ENCODE measurements around the gene GRHPR.

Gene GRHPR

DNA sequence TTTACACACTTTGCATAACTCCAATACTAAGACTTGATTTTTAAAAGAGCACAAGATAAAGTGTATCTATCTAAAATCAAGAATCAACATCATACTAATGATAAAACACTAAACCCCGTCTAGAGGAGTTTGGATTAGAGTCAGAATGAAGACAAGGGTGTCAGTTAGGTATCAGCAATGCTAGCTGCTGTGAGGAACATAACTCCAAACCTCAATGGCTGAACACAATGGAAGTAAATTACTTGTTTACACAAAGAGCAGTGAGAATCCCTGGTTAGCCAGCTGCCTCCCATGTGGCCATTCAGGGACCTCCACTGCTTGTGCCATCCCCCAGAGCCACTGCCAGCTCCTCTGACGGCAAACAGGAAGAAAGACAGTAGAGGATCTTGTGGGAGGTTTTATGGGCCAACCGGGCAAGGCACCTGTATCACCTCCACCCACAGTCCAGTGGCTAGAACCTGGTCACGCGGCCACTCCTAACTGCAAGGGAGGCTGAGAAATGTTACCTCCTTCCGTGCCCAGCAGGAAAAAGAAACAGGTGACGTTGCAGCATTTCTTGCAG, 24.0 kb upstream of the GRHPR start:
- DNase-seq (ENCODE audit: low read depth in 1 of 2, low spot score in 1 of 2) = no peak

DNA sequence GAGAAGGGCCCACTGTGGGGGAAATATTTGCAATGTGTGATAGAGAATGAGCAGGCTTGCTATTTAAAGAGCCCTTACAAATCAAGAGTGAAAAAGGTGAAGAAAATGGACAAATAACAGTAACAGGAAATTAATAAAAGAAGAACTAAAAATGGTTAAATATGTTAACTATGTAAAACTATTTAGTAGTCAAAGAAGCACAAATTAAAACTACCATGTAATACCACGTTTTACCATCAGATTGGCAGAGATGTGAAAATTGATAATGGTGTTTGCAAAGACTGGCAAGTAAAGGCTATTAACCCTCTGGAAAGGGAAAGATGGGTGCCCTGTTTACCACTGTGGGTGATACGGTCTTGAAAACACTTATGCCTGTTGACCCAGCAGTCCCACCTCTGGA, 23.2 kb upstream of the GRHPR start:
- DNase-seq (ENCODE audit: low read depth in 1 of 2, low spot score in 1 of 2) = no peak

DNA sequence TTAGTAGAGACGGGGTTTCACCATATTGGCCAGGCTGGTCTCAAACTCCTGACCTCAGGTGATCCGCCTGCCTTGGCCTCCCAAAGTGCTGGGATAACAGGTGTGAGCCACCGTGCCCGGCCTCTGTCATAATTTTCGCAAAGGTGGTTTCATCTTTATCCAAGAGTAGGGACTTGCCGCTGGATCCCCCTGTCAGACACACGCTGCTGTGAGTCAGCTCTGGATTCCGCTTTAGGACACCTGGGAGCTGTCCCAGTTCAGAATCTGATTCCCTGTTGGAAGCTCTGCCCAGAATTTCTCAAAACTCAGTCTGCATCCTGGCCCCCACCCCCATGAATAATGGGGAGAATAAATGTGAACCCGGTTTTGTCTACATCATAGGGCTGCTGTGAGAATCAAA, 17.9 kb upstream of the GRHPR start:
- DNase-seq (ENCODE audit: low read depth in 1 of 2, low spot score in 1 of 2) = no peak

DNA sequence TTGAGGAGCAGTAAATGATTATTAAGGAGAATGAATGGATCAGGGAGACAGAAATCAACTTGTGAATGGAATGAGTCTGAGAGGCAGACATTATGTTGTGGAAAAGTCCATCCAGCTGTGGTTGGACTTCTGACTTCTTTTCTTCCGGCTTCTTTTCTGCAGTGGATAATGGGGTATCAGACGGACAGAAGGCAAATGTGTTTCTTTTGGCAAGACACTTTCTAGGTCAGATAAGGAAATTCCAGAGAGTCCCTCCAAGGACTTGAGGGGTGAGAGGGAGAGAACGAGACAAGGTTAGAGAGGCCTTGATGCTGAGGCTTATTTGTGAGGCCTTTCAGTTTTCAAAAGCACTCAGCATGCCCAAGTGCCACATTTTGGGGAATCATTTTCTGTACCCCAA, 17.1 kb upstream of the GRHPR start:
- no peak for DNase-seq (ENCODE audit: low read depth in 1 of 2, low spot score in 1 of 2)

DNA sequence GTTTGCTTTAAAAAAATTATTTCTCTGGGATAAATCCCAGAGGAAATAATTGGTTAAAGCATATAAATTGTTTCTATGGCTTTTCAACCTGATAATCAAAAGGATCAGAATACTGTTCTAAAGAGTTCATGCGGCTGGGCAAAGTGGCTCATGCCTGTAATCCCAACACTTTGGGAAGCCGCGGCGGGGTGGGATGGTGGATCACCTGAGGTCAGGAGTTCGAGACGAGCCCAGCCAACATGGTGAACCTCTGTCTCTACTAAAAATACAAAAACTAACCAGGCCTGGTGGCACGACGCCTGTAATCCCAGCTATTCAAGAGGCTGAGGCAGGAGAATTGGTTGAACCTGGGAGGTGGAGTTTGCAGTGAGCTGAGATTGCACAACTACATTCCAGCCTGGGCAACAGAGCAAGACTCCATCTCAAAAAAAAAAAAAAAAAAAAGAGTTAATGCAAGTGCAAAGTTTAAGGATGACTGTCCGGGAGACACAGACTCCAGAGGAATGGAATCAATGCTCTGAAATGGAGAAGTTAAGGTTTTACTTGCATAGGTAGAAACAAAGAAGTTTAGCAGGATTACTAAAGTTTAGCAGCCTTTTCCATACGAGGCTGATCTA, 16.6 kb upstream of the GRHPR start:
- no peak for DNase-seq (ENCODE audit: low read depth in 1 of 2, low spot score in 1 of 2)

DNA sequence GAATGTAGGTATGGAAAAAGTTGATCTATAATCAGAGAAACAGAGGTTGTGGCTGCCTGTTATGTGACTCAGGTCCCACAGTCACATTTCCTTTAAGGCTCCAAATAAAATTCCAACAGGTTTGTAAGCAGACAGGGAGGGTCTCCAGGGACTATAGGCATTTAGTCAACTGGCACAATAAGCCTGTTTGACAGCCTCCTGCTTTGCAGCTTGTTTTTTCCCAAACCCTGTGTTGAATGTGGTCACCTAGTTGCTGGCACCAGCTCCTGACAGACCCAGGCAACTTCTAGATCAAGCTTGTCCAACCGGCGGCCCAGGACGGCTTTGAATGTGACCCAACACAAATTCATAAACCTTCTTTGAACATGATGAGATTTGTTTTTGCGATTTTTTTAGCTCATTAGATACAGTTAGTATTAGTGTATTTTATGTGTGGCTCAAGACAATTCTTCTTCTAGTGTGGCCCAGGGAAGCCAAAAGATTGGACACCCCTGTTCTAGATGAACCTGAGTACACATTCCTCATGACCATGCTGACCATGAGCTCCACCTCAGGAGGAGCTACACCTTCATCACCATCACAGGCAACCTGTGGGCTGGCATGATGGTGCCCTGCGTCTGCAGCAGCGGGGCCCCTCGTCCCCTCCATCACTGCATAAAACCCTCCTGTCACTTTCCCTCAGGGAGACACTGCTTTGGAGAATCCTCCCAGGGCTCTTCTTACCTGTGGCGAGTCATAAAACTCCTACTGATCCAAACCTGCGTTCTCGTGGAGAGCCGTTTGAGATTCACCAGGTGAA, 15.7 kb upstream of the GRHPR start:
- no peak for DNase-seq (ENCODE audit: low read depth in 1 of 2, low spot score in 1 of 2)

DNA sequence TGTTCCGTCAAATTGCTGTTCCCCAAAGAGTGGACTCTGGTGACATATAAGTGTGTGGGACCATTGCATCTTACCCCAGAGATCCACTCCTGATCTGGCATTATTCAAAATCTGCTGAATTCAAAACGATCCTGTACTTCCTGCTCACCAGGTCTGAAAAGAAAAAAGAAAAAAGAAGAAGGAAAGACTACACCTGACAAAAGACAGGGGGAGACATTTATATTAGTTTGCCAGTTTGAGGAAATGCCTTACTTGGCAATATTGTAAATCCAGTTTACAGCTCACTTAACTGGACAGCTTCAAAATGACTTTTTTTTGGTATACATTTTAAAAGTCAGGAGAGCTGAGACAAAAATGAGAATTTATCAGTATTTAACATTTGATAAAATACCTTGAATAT, 15.0 kb upstream of the GRHPR start:
- no peak for DNase-seq (ENCODE audit: low read depth in 1 of 2, low spot score in 1 of 2)

DNA sequence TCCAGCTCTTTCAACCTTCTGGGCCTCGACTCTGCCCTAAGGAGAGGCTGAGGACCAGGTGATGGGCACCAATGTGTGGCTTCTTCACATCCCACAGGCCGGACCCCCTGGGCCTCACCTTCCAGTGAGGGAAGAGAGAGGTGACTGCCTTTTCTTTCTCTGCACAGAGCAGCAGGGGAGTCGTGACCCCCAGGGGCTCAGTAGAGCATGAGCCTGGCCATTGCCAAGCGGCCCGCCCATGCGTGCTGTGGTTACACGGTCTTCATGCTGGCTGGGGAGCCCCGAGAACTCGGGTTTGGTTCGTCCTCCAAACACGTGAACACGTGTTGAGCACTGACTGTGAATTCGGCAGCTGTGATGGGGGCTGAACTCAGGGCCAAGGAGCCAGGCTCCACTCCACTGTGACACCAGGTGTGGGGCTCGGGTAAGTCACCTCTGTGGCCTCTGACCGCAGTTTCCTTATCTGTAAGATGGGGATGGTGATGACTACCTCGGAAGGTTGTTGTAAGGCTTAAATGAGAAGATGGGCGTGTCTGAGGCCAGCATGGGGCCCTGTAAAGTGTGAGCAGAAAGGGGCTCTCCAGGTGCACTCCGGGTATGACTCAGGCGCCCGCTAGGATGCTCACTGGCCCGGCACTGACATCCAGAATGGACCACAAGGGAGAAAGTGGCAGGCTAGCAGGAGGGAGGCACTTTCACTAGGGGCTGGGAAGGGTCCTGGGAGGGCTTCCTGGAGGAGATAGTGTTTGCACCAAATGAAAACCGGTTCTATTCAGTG, 13.4 kb upstream of the GRHPR start:
- peak; percentile 33 to 47 for DNase-seq (ENCODE audit: low read depth in 1 of 2, low spot score in 1 of 2)

DNA sequence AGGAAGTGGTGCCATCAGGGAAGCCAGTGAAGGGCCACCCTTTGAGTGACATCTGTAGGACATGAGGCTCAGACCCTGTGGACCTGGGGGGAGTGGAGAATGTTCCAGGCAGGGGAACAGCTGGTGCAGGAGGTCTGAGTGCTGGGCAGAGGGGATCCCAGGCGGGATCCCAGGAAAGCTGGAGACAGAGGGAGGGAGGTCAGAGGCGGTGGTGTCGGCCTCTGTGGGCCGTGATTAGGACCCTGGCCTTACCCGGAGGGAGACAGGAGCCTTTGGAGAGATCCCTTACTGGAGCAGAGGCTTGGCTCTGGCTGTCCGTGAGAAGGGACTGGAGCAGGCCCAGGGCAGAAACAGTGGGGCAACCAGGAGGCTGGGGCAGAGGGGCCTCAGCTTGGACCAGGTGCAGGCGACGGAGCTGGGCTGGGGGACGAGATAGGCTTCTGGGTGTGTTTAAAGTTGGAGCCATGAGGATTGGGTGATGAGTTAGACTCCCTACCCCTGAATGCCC, 12.1 kb upstream of the GRHPR start:
- no peak for DNase-seq (ENCODE audit: low read depth in 1 of 2, low spot score in 1 of 2)

DNA sequence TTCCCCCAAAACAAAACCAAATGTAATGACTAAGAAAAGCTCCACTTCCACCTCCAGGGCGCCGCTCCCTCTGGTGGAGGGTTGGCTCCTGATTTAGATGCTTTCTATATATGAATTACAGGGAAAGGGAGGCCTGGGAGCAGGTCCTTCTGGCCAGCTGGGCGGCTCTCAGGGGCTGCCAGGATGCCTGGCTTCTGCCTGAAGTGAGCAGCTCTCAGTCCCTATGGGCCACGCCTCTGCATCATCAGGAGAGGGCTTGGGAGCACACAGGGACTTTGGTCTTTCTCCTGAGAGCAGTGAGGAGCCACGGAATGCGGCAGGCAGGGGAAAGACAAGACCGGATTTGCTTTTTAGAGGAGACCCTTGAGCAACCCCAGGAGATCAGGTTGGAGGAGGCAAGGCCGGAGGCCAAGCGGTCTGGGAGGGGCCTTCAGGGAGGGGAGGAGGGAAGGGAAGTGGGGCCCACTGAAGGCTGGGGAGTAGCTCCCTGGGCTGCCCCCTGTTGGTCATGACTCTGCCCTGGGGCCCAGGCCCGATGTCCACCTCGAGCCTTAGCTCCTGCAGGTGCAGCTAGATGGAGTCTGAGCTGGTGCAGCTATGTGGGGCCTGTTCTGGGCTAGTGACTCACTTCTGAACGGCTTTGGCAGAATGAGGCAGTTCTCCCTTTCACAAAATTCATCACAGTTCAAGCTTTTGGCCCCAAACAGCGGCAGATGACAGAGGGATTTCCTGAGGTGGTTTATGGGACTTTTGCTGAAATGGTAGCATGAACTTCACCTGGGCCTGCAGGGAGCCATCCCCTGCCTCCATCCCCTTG, 11.3 kb upstream of the GRHPR start:
- DNase-seq (ENCODE audit: low read depth in 1 of 2, low spot score in 1 of 2) = peak in 1 of 2 donors; percentile 3

DNA sequence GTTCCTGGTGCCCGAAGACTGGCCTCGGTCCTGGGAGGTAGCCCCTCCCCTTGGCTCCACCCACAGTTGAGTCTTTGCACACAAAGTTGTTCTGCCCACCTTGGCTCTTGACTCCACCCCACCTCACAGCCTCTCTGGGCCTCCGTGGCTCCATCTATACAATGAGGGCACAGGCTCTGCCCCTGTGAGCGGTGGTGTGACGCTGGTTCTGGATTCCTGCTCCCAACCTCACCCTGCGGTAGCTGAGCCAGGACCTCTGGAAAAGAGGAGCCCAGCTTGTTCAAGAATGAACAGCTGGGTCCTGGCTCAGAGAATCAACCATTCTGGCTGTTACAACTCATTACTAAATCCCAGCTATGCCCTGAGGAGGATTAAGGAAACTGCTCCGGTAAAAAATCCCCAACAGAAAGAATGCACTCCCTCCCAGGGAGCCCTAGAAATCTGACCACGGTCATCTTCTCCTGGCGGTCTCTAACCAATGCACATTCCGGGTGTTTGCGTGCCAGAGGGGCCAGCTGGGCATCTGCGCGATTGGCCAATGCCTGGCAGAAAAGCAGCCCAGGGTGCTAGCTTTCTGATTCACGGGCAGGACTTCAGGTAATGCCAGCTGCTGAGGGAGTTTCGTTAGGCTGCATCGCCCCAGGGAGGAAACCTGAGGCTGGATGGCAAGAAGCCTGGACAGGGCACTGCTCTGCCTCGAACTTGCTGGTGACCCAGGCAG, 9.9 kb upstream of the GRHPR start:
- DNase-seq (ENCODE audit: low read depth in 1 of 2, low spot score in 1 of 2) = no peak

DNA sequence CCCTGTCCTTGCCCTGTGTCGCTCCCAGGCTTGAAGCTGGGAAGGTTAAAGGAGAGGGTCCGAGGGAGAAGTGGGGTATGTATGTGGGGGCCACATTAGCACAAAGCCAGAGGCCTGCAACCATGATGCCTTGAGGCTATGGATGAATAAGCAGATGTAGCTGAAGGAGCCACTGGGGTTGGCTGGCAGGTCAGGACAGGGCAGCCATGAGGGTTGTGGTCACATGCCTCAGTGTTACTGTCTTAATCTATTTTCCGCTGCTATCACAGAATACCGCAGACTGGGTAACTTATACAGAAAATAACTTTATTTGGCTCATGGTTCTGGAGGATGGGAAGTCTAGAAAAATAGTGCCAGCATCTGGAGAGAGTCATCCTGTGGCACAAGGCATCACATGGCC, 9.2 kb upstream of the GRHPR start:
- DNase-seq (ENCODE audit: low read depth in 1 of 2, low spot score in 1 of 2) = no peak

DNA sequence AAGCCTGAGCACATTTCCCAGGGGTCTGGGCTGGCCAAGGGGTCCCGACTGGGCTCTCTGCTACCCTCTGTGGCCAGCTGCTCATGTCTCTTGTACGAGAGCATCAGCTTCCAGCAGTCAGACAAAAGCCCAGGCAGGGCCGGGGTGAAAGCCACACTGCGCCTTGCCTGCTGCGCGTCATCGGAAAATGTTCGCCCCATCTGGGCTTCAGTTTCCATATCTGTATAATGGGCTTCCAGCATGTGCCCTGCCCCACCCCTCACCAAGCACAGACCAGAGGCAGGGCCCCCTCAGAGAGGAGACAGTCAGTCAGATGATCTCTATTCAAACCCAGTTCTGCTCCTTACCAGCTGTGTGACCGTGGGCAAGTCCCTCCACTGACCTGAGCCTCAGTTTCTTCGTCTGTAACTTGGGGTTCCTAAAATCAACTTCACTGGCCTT, 8.0 kb upstream of the GRHPR start:
- no peak for DNase-seq (ENCODE audit: low read depth in 1 of 2, low spot score in 1 of 2)

DNA sequence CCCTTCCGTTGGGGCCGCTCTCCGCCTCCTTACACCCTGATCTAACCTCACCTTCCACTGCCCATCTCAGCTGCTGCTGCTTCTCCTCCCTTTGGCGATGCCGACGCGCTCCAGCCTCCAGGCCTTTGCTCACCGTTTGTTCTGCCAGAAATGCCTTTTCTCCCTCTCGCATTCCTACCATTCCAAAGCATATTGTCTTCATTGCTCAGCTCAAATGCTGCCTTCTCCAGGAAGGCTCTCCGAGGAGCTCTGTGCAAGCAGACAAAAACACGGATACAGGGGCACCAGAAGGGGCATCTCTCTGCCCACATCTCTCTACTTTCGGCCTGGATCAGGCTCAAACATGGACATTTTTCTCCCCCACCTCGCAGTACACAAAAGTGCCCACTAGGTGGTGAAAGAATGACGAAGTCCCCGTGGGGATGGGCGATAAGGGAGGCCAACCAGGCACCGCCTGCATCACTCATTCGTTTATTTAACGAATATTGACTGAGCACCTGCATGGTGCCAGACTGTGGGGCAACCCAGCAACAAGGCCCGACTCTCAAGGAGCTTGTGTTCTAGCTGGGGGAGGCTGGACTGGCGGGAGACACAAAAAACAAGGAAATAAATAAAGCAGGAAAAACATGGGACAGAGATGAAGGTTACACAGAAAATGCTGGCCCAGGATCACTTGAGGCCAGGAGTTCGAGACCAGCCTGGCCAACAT, 7.3 kb upstream of the GRHPR start:
- DNase-seq (ENCODE audit: low read depth in 1 of 2, low spot score in 1 of 2) = peak; percentile 49 to 71

DNA sequence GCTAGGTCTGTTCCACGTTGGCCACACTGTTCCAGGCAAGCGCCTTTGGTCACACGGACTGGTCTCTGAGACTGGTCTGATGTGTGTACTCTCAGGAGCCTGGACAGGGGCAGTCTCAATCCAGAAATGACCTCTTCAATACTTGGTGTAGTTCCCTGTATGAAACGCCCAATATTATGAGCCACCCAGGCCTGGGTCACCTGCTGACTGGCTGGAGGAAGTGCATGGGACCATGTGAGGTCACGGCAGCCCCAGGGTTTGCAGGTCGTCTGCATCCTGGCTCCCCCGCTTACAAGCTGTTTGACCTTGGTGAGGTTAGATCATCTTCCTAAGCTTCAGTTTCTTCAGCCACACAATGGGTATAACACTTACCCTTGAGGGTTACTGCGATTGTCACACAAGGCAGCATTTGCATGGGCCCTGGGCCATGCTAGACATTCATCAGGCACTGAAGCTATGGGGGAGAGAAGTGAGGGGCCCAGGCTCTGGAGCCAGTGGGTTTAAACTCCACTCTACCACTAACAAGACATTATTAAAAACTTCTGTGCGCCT, 5.2 kb upstream of the GRHPR start:
- DNase-seq (ENCODE audit: low read depth in 1 of 2, low spot score in 1 of 2) = no peak

DNA sequence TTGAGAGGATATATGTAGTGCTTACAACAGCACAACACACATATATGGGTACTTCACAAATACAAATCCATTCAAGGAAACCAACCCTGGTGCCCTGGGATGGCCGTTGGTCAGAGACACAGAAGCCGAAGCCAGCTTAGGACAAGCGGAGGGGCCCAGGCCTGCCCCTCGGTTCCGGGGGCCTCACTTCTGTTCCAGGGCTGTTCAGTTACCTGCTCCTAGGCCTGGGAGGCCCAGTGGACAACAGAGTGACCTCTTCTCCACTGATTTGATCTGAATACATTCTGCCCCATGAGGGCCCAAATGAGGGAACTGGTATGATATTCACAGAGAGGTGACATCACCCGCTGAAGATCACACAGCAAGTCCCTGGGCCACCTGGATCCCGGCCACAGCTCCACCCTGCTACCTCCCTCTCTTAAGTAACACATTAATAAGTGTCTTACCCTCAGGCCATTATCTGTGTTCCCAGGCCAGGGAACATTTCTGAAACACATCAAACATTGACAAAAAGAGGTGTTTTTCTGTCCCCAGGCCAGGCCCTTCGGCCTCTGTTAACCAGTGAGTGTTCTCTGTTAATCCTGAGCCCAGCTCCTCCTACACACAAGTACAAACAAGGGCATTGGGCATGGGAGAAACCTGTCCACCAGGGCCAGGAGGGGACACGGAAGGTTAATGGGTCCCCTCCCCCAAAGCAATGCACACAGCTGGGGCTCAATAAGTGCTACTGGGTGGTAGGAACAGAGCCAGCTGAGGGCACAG, 4.5 kb upstream of the GRHPR start:
- DNase-seq (ENCODE audit: low read depth in 1 of 2, low spot score in 1 of 2) = no peak

DNA sequence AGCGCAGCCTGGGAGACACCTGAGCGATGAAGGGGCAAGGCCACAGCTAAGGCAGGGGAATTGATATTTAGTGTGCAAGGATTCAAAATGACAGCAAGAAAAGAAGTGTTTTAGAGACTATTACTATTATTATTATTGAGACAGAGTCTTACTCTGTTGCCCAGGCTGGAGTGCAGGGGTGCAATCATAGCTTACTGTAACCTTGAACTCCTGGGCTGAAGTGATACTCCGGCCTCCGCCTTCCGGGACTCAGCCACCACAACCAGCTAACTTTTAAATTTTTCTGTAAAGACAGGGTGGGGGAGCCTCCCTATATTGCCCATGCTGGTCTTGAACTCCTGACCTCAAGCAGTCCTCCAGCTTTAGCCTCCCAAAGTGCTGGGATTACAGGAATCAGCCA, 3.3 kb upstream of the GRHPR start:
- no peak for DNase-seq (ENCODE audit: low read depth in 1 of 2, low spot score in 1 of 2)

Measured in activated CD4-positive, alpha-beta T cell treated with anti-CD3 and anti-CD28 coated beads, Interleukin-2, amount 50 U/mL, for 24 hours (primary cell).